ENCODE data around the gene CREBBP. TPM values are rescaled to one million over a fixed set of nuclear protein-coding genes. Genes with fewer than 3 reads are reported as not detected.

CREBBP gene
- total RNA-seq, 1 donor from 2014 or later = 53.0 TPM

DNA sequence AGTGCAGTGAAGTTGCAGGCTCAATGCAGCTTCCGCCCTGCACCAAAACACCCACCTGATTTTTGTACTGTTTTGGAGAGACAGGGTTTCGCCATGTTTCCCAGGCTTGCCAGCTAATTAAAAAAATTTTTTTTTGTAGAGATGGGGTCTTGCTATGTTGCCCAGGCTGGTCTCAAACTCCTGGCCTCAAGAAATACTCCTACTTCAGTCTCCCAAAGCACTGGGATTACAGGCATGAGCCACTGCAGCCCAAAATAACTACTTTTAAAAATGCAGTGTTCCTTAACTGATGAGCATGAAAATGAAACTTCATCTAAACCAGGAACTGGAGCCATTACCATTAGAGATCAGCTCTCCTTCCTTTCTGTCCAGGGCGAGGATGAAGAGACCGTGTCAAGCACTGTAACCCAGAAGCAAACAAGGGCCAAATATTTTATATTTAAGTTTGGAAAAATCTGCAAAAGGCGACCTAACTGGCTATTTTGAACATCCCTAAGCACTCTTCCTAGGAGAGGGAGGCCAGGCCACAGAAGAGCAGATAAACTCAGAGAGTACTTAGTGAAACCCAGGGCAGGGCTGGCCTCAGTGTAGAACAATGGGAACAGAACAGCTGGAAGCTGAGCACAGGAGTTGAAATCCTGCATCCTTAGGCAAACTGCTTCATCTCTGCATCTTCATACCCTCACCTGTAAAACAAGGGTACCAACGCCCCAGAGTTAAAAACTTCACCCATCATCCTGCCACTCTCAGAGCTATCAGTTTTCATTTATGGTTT, 24.0 kb downstream of the CREBBP start:
- Histone ChIP-seq H2AFZ (ENCODE audit: low read depth, low read length) (no peak overlapping the region), H3K4me1 (ENCODE audit: insufficient read depth, low read length) (peaks cover 6% of the 10 kb centered on the region), H3K9ac (ENCODE audit: low read length) (no peak overlapping the region), H3K27ac (ENCODE audit: low read depth, low read length) (no peak overlapping the region), H3K4me3 (ENCODE audit: insufficient read depth, low read depth, low read length) (no peak overlapping the region), H3K79me2 (ENCODE audit: insufficient read depth, low read length) (peaks cover 97% of the 10 kb centered on the region), H3K4me2 (ENCODE audit: low read length) (no peak overlapping the region), H3K27me3 (ENCODE audit: insufficient read depth, low read length) (no peaks in the 10 kb centered on the region), H3K36me3 (ENCODE audit: insufficient read depth, low read length) (no peaks in the 10 kb centered on the region), H4K20me1 (ENCODE audit: insufficient read depth, low read length) (peaks cover 92% of the 10 kb centered on the region), H3K9me3 (ENCODE audit: insufficient read depth, low read depth, low read length) (no peaks in the 10 kb centered on the region)
- Mint-ChIP-seq H3K36me3 (ENCODE audit: low read depth, unreplicated experiment) (no peaks in the 10 kb centered on the region), H3K27ac (ENCODE audit: unreplicated experiment) (no peak overlapping the region), H3K4me3 (ENCODE audit: unreplicated experiment) (no peak overlapping the region), H3K9me3 (ENCODE audit: unreplicated experiment) (no peaks in the 10 kb centered on the region), H3K27me3 (ENCODE audit: low read depth, unreplicated experiment) (no peaks in the 10 kb centered on the region), H3K4me1 (ENCODE audit: low read depth, unreplicated experiment) (peaks cover 41% of the 10 kb centered on the region)
- FAIRE-seq (no peak), DNase-seq (ENCODE audit: low read depth) (no peak)
- TF ChIP-seq, protein P1, sequence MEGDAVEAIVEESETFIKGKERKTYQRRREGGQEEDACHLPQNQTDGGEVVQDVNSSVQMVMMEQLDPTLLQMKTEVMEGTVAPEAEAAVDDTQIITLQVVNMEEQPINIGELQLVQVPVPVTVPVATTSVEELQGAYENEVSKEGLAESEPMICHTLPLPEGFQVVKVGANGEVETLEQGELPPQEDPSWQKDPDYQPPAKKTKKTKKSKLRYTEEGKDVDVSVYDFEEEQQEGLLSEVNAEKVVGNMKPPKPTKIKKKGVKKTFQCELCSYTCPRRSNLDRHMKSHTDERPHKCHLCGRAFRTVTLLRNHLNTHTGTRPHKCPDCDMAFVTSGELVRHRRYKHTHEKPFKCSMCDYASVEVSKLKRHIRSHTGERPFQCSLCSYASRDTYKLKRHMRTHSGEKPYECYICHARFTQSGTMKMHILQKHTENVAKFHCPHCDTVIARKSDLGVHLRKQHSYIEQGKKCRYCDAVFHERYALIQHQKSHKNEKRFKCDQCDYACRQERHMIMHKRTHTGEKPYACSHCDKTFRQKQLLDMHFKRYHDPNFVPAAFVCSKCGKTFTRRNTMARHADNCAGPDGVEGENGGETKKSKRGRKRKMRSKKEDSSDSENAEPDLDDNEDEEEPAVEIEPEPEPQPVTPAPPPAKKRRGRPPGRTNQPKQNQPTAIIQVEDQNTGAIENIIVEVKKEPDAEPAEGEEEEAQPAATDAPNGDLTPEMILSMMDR (IDR thresholded peaks at IDR 0.05; ENCODE audit: insufficient read depth, low read depth, low read length) = no peak
- no peak for TF ChIP-seq EZH2 (IDR thresholded peaks at IDR 0.05; ENCODE audit: insufficient read depth, low read length)

DNA sequence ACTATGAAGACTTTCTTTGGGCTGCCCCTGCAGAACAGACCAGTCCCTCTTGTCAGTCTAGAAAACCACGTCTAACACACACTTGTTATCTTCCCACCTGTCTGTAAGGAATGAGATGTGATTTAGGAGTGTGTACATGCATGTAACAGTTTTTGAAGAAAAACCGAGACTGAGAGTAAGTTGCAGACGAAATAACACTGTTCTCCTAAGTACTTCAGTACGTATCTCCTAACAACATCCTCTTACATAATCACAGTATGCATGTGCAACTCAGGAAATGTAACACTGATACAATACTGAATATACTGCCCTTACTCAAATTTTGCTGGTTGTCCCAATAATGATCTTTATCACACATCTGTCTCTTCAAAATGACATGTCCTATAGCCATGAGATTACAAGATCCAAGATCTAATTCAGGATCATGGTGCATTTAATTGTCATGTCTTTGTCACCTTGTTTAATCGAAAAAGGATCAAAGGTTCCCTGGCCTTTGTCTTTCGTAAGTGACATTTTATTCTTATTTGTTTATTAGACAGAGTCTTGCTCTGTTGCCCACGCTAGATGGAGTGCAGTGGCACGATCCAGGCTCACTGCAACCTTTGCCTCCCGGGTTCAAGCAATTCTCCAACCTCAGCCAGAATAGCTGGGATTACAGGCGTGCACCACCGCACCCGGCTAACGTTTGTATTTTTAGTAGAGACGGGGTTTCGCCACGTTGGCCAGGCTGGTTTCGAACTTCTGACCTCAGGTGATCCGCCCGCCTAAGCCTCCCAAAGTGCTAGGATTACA, 25.6 kb downstream of the CREBBP start:
- no peak overlapping the region for H3K4me3 Mint-ChIP-seq (ENCODE audit: unreplicated experiment)
- no peak for TF ChIP-seq EZH2 (IDR thresholded peaks at IDR 0.05; ENCODE audit: insufficient read depth, low read length)
- TF ChIP-seq, protein P1 (IDR thresholded peaks at IDR 0.05; ENCODE audit: insufficient read depth, low read depth, low read length) = no peak
- no peak overlapping the region for H3K4me3 ChIP-seq (ENCODE audit: insufficient read depth, low read depth, low read length)
- peaks cover 11% of the 10 kb centered on the region for H3K4me1 ChIP-seq (ENCODE audit: insufficient read depth, low read length)
- DNase-seq (ENCODE audit: low read depth) = no peak
- H3K79me2 ChIP-seq (ENCODE audit: insufficient read depth, low read length) = peaks cover 96% of the 10 kb centered on the region
- no peaks in the 10 kb centered on the region for H3K36me3 ChIP-seq (ENCODE audit: insufficient read depth, low read length)
- H3K9me3 ChIP-seq (ENCODE audit: insufficient read depth, low read depth, low read length) = no peaks in the 10 kb centered on the region
- H3K9ac ChIP-seq (ENCODE audit: low read length) = no peak overlapping the region
- no peaks in the 10 kb centered on the region for H3K9me3 Mint-ChIP-seq (ENCODE audit: unreplicated experiment)
- FAIRE-seq = no peak
- H3K4me1 Mint-ChIP-seq (ENCODE audit: low read depth, unreplicated experiment) = peaks cover 41% of the 10 kb centered on the region
- H3K27me3 Mint-ChIP-seq (ENCODE audit: low read depth, unreplicated experiment) = no peaks in the 10 kb centered on the region
- no peak overlapping the region for H2AFZ ChIP-seq (ENCODE audit: low read depth, low read length)
- H3K36me3 Mint-ChIP-seq (ENCODE audit: low read depth, unreplicated experiment) = peaks cover 2% of the 10 kb centered on the region
- no peak overlapping the region for H3K4me2 ChIP-seq (ENCODE audit: low read length)
- H4K20me1 ChIP-seq (ENCODE audit: insufficient read depth, low read length) = peaks cover 87% of the 10 kb centered on the region
- H3K27ac Mint-ChIP-seq (ENCODE audit: unreplicated experiment) = no peak overlapping the region
- H3K27me3 ChIP-seq (ENCODE audit: insufficient read depth, low read length) = no peaks in the 10 kb centered on the region
- no peak overlapping the region for H3K27ac ChIP-seq (ENCODE audit: low read depth, low read length)

Data from astrocyte (in vitro differentiated cells and primary cell).